ENCODE data around the gene ALDH1A2.

GRCh38 chr15:58019503-58020376, 45.8 kb downstream of the ALDH1A2 start:
- TF ChIP-seq CTCF (IDR thresholded peaks at IDR 0.05; ENCODE audit: low read depth, low read length) (no peak), EZH2phosphoT487 (IDR thresholded peaks at IDR 0.05; ENCODE audit: low read depth) (no peak)

All from OCI-LY3 (cell line).